Measurements from ENCODE around the gene NOLC1.

DNA sequence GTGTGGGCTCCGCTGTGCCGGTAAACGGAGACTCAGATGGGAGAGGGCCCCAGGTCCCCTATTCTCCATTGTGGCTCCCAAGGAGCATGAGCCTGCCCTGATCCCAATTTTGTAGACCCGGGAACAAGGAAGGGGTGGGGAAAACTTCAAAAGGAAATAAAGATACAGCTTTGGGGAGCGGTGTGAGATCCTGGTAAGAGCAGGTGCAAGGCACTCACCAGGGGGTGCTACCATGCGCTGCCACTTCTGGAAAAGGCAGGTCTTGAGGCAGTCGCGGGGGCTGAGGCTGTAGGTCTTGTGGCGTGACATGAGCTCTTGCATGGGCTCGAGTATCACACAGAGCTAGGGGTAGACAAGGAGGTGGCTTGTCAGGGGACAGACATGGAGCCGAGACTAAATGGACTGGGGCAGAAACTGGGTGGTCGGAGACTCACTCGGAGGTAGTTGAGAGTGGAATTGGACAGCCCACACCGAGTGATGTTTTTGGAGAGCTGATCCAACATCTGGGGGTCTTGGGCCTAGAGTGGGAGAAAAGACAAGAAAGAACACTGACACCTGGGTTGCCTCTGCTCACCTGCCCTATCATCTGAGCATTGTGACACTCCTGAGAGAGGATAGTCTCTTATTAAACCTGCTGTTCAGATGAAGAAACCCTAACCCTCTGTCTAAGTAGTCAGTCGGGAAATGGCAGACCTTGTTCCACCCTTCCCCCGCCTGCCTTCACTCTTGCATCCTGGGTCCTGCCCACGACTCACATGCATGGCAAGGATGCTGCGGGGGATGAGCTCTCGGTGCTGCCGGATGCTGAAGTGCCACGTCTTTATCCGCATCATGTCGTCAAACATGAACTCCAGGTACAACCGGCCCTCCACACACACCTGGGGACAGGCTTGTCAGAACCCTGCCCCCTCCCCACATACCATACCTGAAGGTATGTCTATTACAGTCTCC lies 42.7 kb upstream of the NOLC1 start:
- TF ChIP-seq ZNF416 (CRISPR knock-in tag; IDR thresholded peaks at IDR 0.05) (no peak), TEAD4 (CRISPR knock-in tag; IDR thresholded peaks at IDR 0.05) (no peak)
- TF ChIP-seq, protein P1, sequence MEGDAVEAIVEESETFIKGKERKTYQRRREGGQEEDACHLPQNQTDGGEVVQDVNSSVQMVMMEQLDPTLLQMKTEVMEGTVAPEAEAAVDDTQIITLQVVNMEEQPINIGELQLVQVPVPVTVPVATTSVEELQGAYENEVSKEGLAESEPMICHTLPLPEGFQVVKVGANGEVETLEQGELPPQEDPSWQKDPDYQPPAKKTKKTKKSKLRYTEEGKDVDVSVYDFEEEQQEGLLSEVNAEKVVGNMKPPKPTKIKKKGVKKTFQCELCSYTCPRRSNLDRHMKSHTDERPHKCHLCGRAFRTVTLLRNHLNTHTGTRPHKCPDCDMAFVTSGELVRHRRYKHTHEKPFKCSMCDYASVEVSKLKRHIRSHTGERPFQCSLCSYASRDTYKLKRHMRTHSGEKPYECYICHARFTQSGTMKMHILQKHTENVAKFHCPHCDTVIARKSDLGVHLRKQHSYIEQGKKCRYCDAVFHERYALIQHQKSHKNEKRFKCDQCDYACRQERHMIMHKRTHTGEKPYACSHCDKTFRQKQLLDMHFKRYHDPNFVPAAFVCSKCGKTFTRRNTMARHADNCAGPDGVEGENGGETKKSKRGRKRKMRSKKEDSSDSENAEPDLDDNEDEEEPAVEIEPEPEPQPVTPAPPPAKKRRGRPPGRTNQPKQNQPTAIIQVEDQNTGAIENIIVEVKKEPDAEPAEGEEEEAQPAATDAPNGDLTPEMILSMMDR (IDR thresholded peaks at IDR 0.05), result no peak
- TF ChIP-seq, protein P2, sequence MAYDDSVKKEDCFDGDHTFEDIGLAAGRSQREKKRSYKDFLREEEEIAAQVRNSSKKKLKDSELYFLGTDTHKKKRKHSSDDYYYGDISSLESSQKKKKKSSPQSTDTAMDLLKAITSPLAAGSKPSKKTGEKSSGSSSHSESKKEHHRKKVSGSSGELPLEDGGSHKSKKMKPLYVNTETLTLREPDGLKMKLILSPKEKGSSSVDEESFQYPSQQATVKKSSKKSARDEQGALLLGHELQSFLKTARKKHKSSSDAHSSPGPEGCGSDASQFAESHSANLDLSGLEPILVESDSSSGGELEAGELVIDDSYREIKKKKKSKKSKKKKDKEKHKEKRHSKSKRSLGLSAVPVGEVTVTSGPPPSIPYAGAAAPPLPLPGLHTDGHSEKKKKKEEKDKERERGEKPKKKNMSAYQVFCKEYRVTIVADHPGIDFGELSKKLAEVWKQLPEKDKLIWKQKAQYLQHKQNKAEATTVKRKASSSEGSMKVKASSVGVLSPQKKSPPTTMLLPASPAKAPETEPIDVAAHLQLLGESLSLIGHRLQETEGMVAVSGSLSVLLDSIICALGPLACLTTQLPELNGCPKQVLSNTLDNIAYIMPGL (CRISPR knock-in tag; IDR thresholded peaks at IDR 0.05), result no peak
- TF ChIP-seq, protein P3, sequence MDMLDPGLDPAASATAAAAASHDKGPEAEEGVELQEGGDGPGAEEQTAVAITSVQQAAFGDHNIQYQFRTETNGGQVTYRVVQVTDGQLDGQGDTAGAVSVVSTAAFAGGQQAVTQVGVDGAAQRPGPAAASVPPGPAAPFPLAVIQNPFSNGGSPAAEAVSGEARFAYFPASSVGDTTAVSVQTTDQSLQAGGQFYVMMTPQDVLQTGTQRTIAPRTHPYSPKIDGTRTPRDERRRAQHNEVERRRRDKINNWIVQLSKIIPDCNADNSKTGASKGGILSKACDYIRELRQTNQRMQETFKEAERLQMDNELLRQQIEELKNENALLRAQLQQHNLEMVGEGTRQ (CRISPR knock-in tag; IDR thresholded peaks at IDR 0.05), result no peak
